NCI-H2029 (cell line): ENCODE results near the gene LRIF1.
"Not testable (repeated sequence)": the region's sequence is repeated elsewhere in the genome, so short reads cannot be mapped to it uniquely, and the experiment has no call there.

Experiments used
- DNase-seq: peaks from one replicate; lab custom pipeline; 2025; lab: John Stamatoyannopoulos, UW

The LRIF1 gene

GRCh38 chr1:110948038-110948810 lies 15.5 kb downstream of the LRIF1 start:
- no peak for DNase-seq

- DNase-seq, result no peak
Measured at GRCh38 chr1:110945626-110946025, 18.1 kb downstream of the LRIF1 start.

GRCh38 chr1:110944806-110945205 lies 18.9 kb downstream of the LRIF1 start:
- DNase-seq, result no peak

- no peak for DNase-seq
Measured at GRCh38 chr1:110936567-110936966, 27.2 kb downstream of the LRIF1 start.

GRCh38 chr1:110931097-110931496 lies 32.6 kb downstream of the LRIF1 start:
- not testable (repeated sequence) for DNase-seq

- no peak for DNase-seq
Measured at GRCh38 chr1:110928904-110929303, 34.8 kb downstream of the LRIF1 start.

GRCh38 chr1:110928191-110928590 lies 35.5 kb downstream of the LRIF1 start:
- DNase-seq, result no peak

GRCh38 chr1:110927484-110928075 lies 36.1 kb downstream of the LRIF1 start:
- DNase-seq, result no peak

- DNase-seq, result no peak
Measured at GRCh38 chr1:110921953-110922352, 41.8 kb downstream of the LRIF1 start.

GRCh38 chr1:110918016-110918415 lies 45.7 kb downstream of the LRIF1 start:
- no peak for DNase-seq

- no peak for DNase-seq
Measured at GRCh38 chr1:110916669-110917306, 46.9 kb downstream of the LRIF1 start.

GRCh38 chr1:110916274-110916668 lies 47.5 kb downstream of the LRIF1 start:
- no peak for DNase-seq

GRCh38 chr1:110915804-110916203 lies 47.9 kb downstream of the LRIF1 start:
- DNase-seq, result no peak

- no peak for DNase-seq
Measured at GRCh38 chr1:110914676-110915075, 49.0 kb downstream of the LRIF1 start.

GRCh38 chr1:110912784-110913183 lies 50.9 kb downstream of the LRIF1 start:
- no peak for DNase-seq

- DNase-seq, result no peak
Measured at GRCh38 chr1:110903853-110904500, 59.7 kb downstream of the LRIF1 start.

GRCh38 chr1:110902820-110903463 lies 60.8 kb downstream of the LRIF1 start:
- DNase-seq, result no peak

- no peak for DNase-seq
Measured at GRCh38 chr1:110899458-110899843, 64.3 kb downstream of the LRIF1 start.

GRCh38 chr1:110898734-110899457 lies 64.8 kb downstream of the LRIF1 start:
- DNase-seq, result no peak

- DNase-seq, result no peak
Measured at GRCh38 chr1:110897681-110898080, 66.0 kb downstream of the LRIF1 start.
